ENCODE measurements around the gene LRRC17. TPM values are rescaled to one million over a fixed set of nuclear protein-coding genes. Genes with fewer than 3 reads are reported as not detected.

Gene LRRC17, protein sequence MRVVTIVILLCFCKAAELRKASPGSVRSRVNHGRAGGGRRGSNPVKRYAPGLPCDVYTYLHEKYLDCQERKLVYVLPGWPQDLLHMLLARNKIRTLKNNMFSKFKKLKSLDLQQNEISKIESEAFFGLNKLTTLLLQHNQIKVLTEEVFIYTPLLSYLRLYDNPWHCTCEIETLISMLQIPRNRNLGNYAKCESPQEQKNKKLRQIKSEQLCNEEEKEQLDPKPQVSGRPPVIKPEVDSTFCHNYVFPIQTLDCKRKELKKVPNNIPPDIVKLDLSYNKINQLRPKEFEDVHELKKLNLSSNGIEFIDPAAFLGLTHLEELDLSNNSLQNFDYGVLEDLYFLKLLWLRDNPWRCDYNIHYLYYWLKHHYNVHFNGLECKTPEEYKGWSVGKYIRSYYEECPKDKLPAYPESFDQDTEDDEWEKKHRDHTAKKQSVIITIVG
- 0.39 TPM in 1 of 2 replicates, not detected in the other for total RNA-seq (2022)
- percentile 7 among the genes with signal in this experiment for Bru-seq, nascent RNA
- percentile 11 among the genes with signal in this experiment for BruChase-seq, experiment 1, labeled RNA remaining after a 2-hour chase
- BruChase-seq, experiment 2, labeled RNA remaining after a 6-hour chase: percentile 17 among the genes with signal in this experiment
- long read RNA-seq, partial matches to known transcripts: 0 of 1 reads
- long read RNA-seq, other reads (novel, unspliced or antisense): 1 of 1 reads

DNA sequence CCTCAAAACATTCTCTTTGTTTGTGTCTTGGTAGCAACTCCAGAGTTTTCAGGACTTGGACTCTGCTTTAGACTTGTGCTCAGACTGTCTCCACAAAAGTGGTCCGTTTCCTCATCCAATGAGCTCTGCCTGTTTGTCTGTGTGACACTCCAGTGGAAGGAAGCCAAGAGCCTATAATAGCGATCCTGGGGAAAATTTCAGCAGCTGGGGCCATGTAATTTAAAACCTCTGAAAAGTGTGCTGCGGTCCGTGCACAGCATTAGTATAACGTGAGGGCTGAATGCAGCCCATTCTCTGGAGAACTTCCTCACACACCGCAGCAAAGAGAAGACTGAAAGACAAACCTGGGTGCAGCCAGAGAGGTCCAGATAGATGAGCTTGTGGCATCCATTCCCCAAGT lies at the start of gene LRRC17:
TSS of gene LRRC17 (plus strand) at position 259 of the 400 bp plus-strand sequence. CDS start 20,914 bp downstream, outside the sequence.
- CTCF ChIA-PET: interaction anchor here (0.7 kb wide), 1 partner anchor 435 kb away, joined by 4 read pairs; no protein-coding TSS in a partner anchor

DNA sequence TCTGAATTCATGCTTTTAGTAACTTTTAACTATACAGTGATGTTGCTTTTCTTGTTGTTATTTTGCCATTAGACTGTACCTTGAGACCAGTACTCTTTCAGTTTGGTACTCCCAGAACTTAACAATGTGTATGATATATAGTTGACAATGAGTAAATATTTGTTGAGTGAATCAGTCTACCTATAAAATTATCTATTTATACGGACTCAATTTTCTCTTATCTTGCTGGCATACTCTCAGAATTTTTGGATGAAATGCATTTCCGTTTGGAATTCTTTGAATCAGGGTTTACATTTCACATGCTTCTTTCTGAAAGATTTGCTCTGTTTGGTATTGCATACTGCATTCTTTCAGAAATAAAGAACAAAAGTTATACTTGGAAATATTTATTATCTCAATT lies 47.8 kb upstream of the LRRC17 start:
- ChIA-PET CTCF (no interaction called here), POLR2A (no interaction called here)
- H3K36me3 Mint-ChIP-seq (ENCODE audit: insufficient read depth, unreplicated experiment): no peaks in the 10 kb centered on the region
- H3K4me3 ChIP-seq (ENCODE audit: low read depth, low read length): no peak overlapping the region
- no TSS peak for BruUV-seq (replicated peaks)
- no peaks in the 10 kb centered on the region for H3K27me3 ChIP-seq (replicated peaks; ENCODE audit: control insufficient read depth, insufficient read depth, low read length)
- H3K27me3 Mint-ChIP-seq (ENCODE audit: insufficient read depth, unreplicated experiment): no peaks in the 10 kb centered on the region
- H3K27ac Mint-ChIP-seq (ENCODE audit: unreplicated experiment): no peak overlapping the region
- no peaks in the 10 kb centered on the region for H3K9me3 ChIP-seq
- H3K4me1 ChIP-seq: no peaks in the 10 kb centered on the region
- TF ChIP-seq, protein P1, sequence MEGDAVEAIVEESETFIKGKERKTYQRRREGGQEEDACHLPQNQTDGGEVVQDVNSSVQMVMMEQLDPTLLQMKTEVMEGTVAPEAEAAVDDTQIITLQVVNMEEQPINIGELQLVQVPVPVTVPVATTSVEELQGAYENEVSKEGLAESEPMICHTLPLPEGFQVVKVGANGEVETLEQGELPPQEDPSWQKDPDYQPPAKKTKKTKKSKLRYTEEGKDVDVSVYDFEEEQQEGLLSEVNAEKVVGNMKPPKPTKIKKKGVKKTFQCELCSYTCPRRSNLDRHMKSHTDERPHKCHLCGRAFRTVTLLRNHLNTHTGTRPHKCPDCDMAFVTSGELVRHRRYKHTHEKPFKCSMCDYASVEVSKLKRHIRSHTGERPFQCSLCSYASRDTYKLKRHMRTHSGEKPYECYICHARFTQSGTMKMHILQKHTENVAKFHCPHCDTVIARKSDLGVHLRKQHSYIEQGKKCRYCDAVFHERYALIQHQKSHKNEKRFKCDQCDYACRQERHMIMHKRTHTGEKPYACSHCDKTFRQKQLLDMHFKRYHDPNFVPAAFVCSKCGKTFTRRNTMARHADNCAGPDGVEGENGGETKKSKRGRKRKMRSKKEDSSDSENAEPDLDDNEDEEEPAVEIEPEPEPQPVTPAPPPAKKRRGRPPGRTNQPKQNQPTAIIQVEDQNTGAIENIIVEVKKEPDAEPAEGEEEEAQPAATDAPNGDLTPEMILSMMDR (IDR thresholded peaks at IDR 0.05; ENCODE audit: insufficient read depth in 1 of 2, low read depth in 1 of 2, low read length in 1 of 2, severe bottlenecking in 1 of 2, unreplicated experiment in 1 of 2): no peak
- no peak overlapping the region for H3K4me3 Mint-ChIP-seq (ENCODE audit: unreplicated experiment)
- no peaks in the 10 kb centered on the region for H3K4me1 Mint-ChIP-seq (ENCODE audit: low read depth, unreplicated experiment)
- no peak for DNase-seq
- H3K36me3 ChIP-seq (ENCODE audit: control insufficient read depth, insufficient read depth, low read length): no peaks in the 10 kb centered on the region
- intact Hi-C loops (cut with micrococcal nuclease; ENCODE audit: unreplicated experiment): no loop called here
- H3K9me3 Mint-ChIP-seq (ENCODE audit: unreplicated experiment): no peaks in the 10 kb centered on the region

More for the DNA sequence above, at the start of gene LRRC17:
- Mint-ChIP-seq H3K27ac (ENCODE audit: unreplicated experiment) (no peak within 1 kb of the TSS), H3K27me3 (ENCODE audit: insufficient read depth, unreplicated experiment) (no peaks in the 10 kb centered on the region), H3K36me3 (ENCODE audit: insufficient read depth, unreplicated experiment) (no peaks in the 10 kb centered on the region), H3K4me3 (ENCODE audit: unreplicated experiment) (no peak within 1 kb of the TSS), H3K4me1 (ENCODE audit: low read depth, unreplicated experiment) (no peaks in the 10 kb centered on the region), H3K9me3 (ENCODE audit: unreplicated experiment) (no peaks in the 10 kb centered on the region)
- no peaks in the 10 kb centered on the region for H3K36me3 ChIP-seq (ENCODE audit: control insufficient read depth, insufficient read depth, low read length)
- H3K9me3 ChIP-seq: no peaks in the 10 kb centered on the region
- H3K27me3 ChIP-seq (replicated peaks; ENCODE audit: control insufficient read depth, insufficient read depth, low read length): no peaks in the 10 kb centered on the region
- DNase-seq: no peak
- no TSS peak for BruUV-seq (replicated peaks)
- POLR2A ChIA-PET: no interaction called here
- no peak within 1 kb of the TSS for H3K4me3 ChIP-seq (ENCODE audit: low read depth, low read length)
- TF ChIP-seq, protein P1 (IDR thresholded peaks at IDR 0.05; ENCODE audit: insufficient read depth in 1 of 2, low read depth in 1 of 2, low read length in 1 of 2, severe bottlenecking in 1 of 2, unreplicated experiment in 1 of 2): no peak
- intact Hi-C loops (cut with micrococcal nuclease; ENCODE audit: unreplicated experiment): no loop called here
- H3K4me1 ChIP-seq: no peaks in the 10 kb centered on the region

DNA sequence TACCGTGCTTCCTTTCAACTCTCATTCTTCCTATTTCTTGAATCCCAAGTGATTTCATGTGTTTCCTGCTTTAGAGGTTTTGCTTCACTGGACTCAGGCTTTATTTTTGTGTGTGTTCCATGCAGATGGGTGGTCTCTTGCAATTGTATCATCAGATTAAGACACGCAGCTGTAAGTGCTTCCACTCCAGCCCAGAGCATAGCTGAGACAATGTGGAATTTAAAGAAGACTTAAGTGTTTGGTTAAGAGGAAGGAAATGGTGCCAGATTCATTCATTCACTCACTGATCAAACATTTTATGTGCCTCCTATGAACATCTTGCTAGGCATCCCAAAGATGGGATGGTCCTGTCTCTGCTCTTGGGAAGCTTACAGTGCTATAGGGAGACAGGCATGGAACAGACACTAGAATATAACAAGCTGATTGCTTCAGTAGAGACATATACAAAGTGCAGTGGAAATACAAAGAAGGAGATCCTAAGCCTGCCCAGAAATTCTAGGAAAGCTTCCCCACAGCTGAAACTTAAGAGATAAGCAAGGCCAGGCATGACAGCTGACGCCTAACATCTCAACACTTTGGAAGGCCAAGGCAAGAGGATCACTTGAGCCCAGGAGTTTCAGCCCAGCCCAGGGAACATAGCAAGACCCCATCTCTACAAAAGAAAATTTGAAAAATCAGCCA lies 46.1 kb upstream of the LRRC17 start:
- ChIA-PET POLR2A (no interaction called here), CTCF (no interaction called here)
- no peaks in the 10 kb centered on the region for H3K36me3 Mint-ChIP-seq (ENCODE audit: insufficient read depth, unreplicated experiment)
- no peaks in the 10 kb centered on the region for H3K9me3 ChIP-seq
- no peaks in the 10 kb centered on the region for H3K4me1 Mint-ChIP-seq (ENCODE audit: low read depth, unreplicated experiment)
- TF ChIP-seq, protein P1 (IDR thresholded peaks at IDR 0.05; ENCODE audit: insufficient read depth in 1 of 2, low read depth in 1 of 2, low read length in 1 of 2, severe bottlenecking in 1 of 2, unreplicated experiment in 1 of 2): no peak
- H3K27me3 ChIP-seq (replicated peaks; ENCODE audit: control insufficient read depth, insufficient read depth, low read length): no peaks in the 10 kb centered on the region
- no peaks in the 10 kb centered on the region for H3K4me1 ChIP-seq
- DNase-seq: no peak
- intact Hi-C loops (cut with micrococcal nuclease; ENCODE audit: unreplicated experiment): no loop called here
- no peaks in the 10 kb centered on the region for H3K36me3 ChIP-seq (ENCODE audit: control insufficient read depth, insufficient read depth, low read length)
- H3K9me3 Mint-ChIP-seq (ENCODE audit: unreplicated experiment): no peaks in the 10 kb centered on the region
- BruUV-seq (replicated peaks): no TSS peak
- H3K4me3 Mint-ChIP-seq (ENCODE audit: unreplicated experiment): no peak overlapping the region
- H3K27ac Mint-ChIP-seq (ENCODE audit: unreplicated experiment): no peak overlapping the region
- no peaks in the 10 kb centered on the region for H3K27me3 Mint-ChIP-seq (ENCODE audit: insufficient read depth, unreplicated experiment)
- H3K4me3 ChIP-seq (ENCODE audit: low read depth, low read length): no peak overlapping the region

All from Caco-2 (cell line).